Measurements from ENCODE around the gene OR6C76.

OR6C76 gene

GRCh38 chr12:55470088-55470829 is 44.2 kb downstream of the OR6C76 start, which contains the start of gene OR6C70:
Gene OR6C70, minus strand, starts transcription at chr12:55470138. Its CDS starts 0 bp downstream, at chr12:55470138.
- no peak for DNase-seq

GRCh38 chr12:55472264-55472663 is 46.2 kb downstream of the OR6C76 start:
- no peak for DNase-seq
